Measurements from ENCODE around the gene CBFA2T3. TPM values are rescaled to one million over a fixed set of nuclear protein-coding genes. Genes with fewer than 3 reads are reported as not detected.

CBFA2T3 gene
- total RNA-seq, 1 donor from 2014 or later = not detected

DNA sequence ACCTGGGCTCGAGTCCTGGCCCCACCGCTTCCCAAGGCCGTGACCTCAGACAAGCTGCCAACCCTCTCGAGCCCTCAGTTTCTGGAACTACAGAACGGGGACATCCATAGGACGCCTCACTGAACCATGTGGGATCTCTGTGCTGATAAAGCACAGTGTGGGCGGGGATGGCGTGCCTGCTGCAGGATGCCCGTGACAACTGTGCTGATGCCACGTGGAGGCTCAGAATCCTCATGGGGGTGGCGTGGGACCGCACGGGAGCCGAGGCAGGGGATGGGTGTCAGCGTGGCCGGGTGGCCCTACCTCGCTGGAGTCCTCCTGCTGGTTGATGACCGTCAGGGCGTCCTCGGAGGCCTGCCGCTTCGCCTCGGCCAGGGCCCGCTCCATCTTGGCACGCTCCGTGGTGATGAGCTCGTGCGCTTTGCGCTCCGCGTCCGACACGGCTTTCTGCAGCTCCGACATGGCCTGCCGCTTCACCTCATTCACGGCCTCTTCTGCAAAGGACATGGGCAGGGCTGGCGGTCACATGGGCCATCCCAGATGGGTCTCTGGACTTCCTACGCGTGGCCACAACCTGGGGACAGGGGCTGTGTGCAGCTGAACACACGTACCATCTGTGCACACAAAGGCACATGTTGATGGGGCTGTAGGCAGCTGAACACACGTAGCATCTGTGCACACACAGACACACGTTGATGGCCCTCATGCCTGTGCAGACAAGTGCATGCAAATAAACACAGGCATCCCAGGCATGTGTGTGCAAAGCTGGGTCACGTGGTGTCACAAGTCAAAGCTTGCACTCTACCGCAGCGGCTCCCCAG lies 97.8 kb downstream of the CBFA2T3 start:
- DNase-seq (ENCODE audit: low read depth, low spot score) = no peak

DNA sequence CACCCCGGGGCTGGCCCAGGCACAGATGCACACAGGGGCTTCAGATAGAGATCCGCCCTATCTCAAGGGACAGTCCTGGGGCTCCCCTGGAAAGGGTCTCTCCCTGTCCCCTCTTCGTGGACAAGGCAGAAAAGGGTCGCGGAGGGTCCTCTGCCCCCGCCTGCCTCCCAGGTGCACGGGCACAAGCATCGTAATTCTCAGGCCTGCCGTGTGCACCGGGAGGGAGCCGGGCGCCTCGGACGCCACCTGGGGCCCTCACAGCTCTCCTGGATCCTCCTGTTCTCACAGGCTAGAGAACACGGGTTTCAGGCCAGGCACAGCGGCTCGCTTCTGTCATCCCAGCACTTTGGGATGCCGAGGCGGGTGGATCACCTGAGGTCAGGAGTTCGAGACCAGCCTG lies 98.7 kb downstream of the CBFA2T3 start:
- no peak for DNase-seq (ENCODE audit: low read depth, low spot score)

DNA sequence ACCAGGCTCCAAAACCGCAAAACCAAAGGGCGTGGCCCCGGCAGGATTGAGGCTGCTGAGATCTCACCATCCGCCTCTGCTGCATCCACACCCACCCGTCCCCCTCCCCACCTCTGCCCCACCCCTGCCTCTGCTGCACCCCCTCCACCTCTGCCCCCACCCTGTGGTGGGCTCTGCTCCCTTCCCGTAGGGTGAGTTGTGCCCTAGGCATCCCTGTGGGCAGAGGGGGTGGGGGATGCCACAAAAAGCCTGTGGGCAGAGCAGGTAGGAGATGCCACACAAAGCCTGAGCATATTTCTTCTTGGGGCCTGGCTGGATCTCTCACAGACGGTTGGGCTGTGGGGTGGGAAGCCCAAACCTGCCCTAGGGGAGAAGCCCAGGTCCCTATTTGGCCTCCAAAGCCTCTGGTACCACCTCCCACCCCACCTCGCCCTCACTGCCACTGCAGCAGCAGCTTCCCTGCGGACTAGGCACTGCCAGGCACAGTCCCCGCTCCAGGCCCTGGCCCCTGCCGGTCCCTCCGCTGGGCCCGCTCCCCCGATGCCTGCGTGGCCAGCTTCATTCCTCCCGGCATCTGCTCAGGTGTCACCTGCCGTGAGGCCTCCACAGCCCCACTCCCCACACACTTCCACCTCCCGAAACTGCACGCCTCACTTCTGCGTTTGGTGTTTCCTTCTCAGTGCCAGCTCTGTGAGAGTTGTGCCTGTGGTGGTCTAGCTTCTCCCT lies 99.3 kb downstream of the CBFA2T3 start:
- no peak for DNase-seq (ENCODE audit: low read depth, low spot score)

- DNase-seq (ENCODE audit: low read depth, low spot score) = no peak
Observed at GRCh38 chr16:88876942-88877526, 100.0 kb downstream of the CBFA2T3 start.

DNA sequence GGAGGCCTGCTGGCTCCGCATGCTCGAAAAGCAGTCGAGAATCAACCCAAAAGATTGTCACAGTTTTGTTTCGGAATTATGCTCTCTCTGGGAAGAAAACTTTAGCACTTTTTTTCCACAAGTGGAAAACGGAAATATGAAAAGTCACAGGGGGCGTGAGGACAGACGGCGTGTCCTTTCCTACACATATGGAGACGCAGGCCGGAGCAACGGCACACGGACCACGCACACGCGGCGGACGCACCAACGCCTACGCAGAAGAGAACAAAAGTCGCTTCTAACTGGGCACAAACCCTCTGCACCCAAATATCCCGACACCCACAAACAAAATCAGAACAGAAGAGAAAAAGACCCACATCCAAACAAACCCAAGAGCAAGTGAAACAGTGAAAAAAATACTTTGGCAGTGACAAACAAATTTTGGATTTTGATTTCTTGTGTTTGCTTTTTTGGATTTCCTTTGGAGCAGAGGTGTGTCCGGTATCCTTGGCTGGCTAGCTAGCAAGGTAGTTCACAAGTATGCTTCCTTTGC lies 101.2 kb downstream of the CBFA2T3 start:
- no peak for DNase-seq (ENCODE audit: low read depth, low spot score)

DNA sequence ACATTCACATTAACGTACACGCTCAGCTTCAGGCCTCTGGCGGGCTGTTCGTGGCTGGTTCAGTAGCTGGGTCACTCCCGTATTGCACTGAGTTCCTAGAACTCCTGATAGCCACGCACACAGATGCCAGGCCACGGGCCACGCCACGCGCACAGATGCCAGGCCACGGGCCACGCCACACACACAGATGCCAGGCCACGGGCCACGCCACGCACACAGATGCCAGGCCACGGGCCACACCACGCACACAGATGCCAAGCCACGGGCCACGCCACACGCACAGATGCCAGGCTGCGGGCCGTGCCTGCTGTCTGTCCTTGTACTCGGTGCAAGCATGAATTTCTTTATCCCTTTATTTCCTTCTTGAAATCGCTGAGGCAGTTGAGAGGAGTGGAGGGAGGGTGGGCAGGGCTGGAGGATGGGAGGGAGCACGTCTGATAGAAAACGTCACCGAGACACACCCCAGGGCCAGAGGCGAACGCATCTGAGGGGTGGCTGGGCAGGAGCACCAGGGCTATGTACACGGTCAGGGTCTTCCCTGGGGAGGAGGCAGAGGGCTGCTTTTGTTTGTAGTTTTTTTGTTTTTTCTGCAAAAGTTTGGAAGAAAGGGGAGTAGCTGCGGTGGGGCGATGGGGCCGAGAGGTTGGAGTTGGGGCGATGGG lies 101.9 kb downstream of the CBFA2T3 start:
- DNase-seq (ENCODE audit: low read depth, low spot score) = no peak

- DNase-seq (ENCODE audit: low read depth, low spot score) = no peak
Observed at GRCh38 chr16:88872650-88873331, 104.2 kb downstream of the CBFA2T3 start.

DNA sequence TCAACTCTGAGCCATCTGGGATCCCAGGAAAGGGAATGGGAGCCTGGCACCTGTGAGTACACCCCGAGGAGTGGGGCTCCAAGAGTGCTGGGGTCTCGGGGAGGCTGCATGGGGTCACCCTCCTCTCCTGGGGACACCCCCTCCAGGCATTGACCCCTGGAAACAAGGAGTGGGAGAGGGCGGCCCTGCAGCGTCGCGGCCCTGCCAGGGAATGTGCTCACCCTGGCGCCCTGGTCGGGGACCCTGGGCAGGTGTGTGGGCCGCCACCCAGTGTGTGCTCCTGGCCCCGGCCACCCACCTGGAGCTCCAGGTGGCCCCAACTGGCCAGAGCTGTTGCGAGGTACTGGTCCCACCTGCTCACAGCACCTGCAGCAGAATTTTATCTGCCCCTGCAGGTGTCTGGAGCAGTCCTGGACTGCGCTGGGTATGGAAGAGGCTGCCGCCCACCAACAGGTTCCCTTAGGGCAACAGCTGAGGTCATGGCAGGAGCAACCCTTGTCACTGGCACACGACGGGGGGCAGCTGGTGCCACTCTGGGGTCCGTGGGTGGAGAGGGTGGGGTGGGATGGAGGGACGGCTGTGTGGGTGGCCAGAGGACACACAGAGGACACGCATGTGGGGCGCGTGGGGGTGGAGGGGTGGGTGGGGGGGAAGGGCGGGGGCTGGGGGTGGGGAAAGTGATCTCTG lies 105.1 kb downstream of the CBFA2T3 start:
- DNase-seq (ENCODE audit: low read depth, low spot score) = no peak

- no peak for DNase-seq (ENCODE audit: low read depth, low spot score)
Observed at GRCh38 chr16:88871349-88871702, 105.7 kb downstream of the CBFA2T3 start.

- DNase-seq (ENCODE audit: low read depth, low spot score) = no peak
Observed at GRCh38 chr16:88870608-88871348, 106.2 kb downstream of the CBFA2T3 start.

GRCh38 chr16:88869673-88869980 lies 107.4 kb downstream of the CBFA2T3 start:
- no peak for DNase-seq (ENCODE audit: low read depth, low spot score)

- no peak for DNase-seq (ENCODE audit: low read depth, low spot score)
Observed at GRCh38 chr16:88868974-88869672, 107.9 kb downstream of the CBFA2T3 start.

DNA sequence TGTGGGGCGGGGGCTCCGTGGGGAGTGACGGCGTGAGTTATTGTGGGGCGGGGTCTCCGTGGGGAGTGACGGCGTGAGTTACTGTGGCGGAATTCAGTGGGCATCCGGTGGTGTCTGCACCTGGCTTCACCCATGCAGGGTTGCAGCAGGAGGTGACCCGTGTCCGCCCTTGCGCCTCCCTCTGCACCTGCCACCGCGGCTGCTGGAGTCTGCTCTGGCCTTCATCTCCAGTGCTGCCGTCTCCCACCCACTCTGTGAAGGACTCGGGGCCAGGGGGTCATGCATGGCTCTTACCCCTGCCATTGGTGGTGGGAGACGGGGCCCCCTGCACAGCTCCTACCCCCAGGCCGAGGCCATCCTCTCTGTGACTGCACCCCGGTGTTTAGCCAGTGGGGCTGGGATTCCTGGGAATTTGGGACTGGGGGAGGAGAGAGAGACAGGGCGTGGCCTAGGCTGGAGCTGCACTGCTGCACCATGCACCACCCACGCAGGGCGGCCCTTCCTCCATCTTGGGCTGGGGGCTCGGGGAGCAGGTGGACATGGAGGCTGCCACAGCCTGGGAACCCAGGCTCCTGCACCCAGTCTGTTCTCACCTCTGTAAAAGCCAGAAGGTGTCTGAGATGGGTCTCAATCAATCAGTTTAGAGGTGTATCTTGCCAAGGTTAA lies 109.3 kb downstream of the CBFA2T3 start:
- no peak for DNase-seq (ENCODE audit: low read depth, low spot score)

DNA sequence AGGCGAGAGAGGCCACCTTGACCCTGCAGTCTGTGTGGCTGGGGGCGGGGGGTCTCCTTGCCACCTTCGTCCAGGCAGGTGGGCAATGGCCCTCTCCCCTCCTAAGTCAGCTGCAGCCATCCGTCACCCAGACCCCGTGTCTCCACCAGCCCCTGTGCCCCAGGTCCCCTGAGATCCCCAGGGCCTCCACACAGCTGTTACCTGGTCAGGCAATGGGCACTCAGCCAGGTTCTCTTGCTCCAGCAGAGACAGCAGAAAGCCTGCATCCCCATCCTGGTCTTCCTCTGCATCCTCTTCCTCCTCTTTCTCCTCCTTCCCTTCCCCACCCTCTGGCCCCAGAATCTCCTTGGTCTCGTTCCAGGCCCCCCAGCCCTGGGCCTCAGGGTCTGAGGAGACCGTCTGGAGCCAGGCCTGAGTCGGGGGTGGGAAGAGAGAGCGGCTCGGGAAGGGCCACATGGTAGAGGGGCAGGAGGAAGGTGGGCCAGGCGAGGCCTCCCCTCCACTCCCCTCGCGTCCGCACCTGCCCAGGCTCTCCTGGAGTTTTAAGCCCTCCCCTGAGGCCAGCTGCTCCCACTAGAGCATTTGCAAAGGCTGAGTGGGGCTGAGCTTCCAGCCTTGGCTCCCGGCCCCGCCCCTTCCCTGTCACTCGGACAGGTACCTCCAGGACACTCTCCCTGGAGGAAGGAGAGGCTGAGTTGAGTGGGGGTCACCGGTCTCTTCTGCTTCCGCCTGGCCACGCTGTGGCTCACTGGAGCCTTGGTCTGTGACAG lies 110.7 kb downstream of the CBFA2T3 start, which contains the start of gene PABPN1L:
Gene PABPN1L (minus strand): TSS at position 510 of the 770 bp plus-strand sequence. CDS start 54 bp downstream, at position 456.
- no peak for DNase-seq (ENCODE audit: low read depth, low spot score)

DNA sequence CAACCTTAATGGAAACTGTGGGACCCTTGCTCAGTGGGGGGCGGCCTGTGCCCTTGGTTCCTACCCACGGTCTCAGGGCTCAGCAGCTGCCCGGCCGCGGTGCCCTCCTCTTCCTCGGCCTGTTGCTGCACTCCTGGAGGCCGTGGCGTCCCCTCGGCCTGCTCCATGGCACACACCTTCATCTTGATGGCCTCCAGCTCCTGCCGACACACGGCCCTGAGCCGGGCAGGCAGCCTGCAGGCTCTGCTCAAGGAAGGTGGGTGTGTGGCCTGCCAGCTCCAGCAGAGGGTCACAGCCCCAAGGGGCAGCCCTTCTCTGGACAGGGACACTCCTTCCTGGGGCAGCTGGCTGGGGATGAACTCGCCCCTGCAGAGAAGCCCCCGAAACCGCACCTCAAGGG lies 111.3 kb downstream of the CBFA2T3 start:
- no peak for DNase-seq (ENCODE audit: low read depth, low spot score)

- DNase-seq (ENCODE audit: low read depth, low spot score) = no peak
Observed at GRCh38 chr16:88865310-88865709, 111.7 kb downstream of the CBFA2T3 start.

DNA sequence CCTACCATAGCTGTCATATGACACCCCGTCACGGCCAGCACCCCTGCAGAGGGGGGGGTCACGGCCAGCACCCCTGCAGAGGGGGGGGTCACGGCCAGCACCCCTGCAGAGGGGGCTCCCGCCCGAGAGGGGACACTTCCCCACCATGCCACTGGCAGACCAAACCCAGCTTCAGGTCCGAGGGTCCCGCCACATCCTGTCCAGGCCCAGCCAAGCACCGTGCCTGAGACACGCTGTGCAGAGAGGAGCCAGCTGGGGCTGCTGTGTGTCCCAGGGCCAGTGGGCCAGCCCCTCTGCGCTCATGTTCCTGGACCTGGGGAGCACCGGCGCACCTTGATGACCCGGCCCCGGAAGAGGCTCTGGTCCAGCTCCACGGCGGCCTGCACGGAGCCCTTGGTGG lies 112.5 kb downstream of the CBFA2T3 start:
- no peak for DNase-seq (ENCODE audit: low read depth, low spot score)

- no peak for DNase-seq (ENCODE audit: low read depth, low spot score)
Observed at GRCh38 chr16:88864099-88864498, 112.9 kb downstream of the CBFA2T3 start.
